ENCODE measurements around the gene GPR108. TPM values are rescaled to one million over a fixed set of nuclear protein-coding genes. Genes with fewer than 3 reads are reported as not detected.

Gene GPR108
- total and polyA plus RNA-seq, 2 of the 13 experiments (the other 11 are each of a cell fraction or from before 2014, with no cell fraction given) = 36.4 to 63.0 TPM

- TF ChIP-seq ZNF800 (CRISPR knock-in tag; IDR thresholded peaks at IDR 0.05) = 0 out of 2 replicates have a peak, but pooled peaks have one; percentile 25
- no peak for TF ChIP-seq ZNF121 (CRISPR knock-in tag; IDR thresholded peaks at IDR 0.05)
- peak; percentile 68 for TF ChIP-seq RBFOX2 (IDR thresholded peaks at IDR 0.05; ENCODE audit: low read depth, low read length)
- TF ChIP-seq ZNF713 (CRISPR knock-in tag; IDR thresholded peaks at IDR 0.05) = no peak
- peak; percentile 59; the same call in 1 of the 2 replicates for TF ChIP-seq ARID2 (CRISPR knock-in tag; IDR thresholded peaks at IDR 0.05; ENCODE audit: borderline replicate concordance)
- TF ChIP-seq EEA1 (CRISPR knock-in tag; IDR thresholded peaks at IDR 0.05; ENCODE audit: borderline replicate concordance) = no peak
- TF ChIP-seq HIC2 (CRISPR knock-in tag; IDR thresholded peaks at IDR 0.05; ENCODE audit: low read depth) = peak; percentile 83
- TF ChIP-seq, protein P1, sequence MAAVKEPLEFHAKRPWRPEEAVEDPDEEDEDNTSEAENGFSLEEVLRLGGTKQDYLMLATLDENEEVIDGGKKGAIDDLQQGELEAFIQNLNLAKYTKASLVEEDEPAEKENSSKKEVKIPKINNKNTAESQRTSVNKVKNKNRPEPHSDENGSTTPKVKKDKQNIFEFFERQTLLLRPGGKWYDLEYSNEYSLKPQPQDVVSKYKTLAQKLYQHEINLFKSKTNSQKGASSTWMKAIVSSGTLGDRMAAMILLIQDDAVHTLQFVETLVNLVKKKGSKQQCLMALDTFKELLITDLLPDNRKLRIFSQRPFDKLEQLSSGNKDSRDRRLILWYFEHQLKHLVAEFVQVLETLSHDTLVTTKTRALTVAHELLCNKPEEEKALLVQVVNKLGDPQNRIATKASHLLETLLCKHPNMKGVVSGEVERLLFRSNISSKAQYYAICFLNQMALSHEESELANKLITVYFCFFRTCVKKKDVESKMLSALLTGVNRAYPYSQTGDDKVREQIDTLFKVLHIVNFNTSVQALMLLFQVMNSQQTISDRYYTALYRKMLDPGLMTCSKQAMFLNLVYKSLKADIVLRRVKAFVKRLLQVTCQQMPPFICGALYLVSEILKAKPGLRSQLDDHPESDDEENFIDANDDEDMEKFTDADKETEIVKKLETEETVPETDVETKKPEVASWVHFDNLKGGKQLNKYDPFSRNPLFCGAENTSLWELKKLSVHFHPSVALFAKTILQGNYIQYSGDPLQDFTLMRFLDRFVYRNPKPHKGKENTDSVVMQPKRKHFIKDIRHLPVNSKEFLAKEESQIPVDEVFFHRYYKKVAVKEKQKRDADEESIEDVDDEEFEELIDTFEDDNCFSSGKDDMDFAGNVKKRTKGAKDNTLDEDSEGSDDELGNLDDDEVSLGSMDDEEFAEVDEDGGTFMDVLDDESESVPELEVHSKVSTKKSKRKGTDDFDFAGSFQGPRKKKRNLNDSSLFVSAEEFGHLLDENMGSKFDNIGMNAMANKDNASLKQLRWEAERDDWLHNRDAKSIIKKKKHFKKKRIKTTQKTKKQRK (IDR thresholded peaks at IDR 0.05; ENCODE audit: low read length) = no peak
- no peak for TF ChIP-seq TCF12 (IDR thresholded peaks at IDR 0.05)
- peak; percentile 82; the same call in 1 of the 2 replicates for TF ChIP-seq TCF12 (CRISPR knock-in tag; IDR thresholded peaks at IDR 0.05)
- TF ChIP-seq ZNF567 (CRISPR knock-in tag; IDR thresholded peaks at IDR 0.05; ENCODE audit: borderline replicate concordance) = no peak
- TF ChIP-seq DBP (CRISPR knock-in tag; IDR thresholded peaks at IDR 0.05; ENCODE audit: not compliant biosample characterization) = peak; percentile 29
- peak; percentile 83 for TF ChIP-seq TEAD3 (CRISPR knock-in tag; optimal IDR thresholded peaks at IDR 0.05; ENCODE audit: borderline replicate concordance)
- TF ChIP-seq ZSCAN30 (CRISPR knock-in tag; IDR thresholded peaks at IDR 0.05) = no peak
- TF ChIP-seq ZNF737 (CRISPR knock-in tag; IDR thresholded peaks at IDR 0.05; ENCODE audit: borderline replicate concordance) = peak; percentile 64; the same call in 1 of the 2 replicates
- TF ChIP-seq RBM39 (IDR thresholded peaks at IDR 0.05; ENCODE audit: low read depth, low read length, poor library complexity, severe bottlenecking) = peak; percentile 93
- peak; percentile 76; the same call in 1 of the 2 replicates for TF ChIP-seq ZNF580 (CRISPR knock-in tag; IDR thresholded peaks at IDR 0.05; ENCODE audit: borderline replicate concordance, low read depth)
- no peak; the same call in 1 of the 2 replicates for TF ChIP-seq SIX1 (CRISPR knock-in tag; IDR thresholded peaks at IDR 0.05; ENCODE audit: borderline replicate concordance)
- TF ChIP-seq SALL2 (CRISPR knock-in tag; IDR thresholded peaks at IDR 0.05) = peak; percentile 84; the same call in 1 of the 2 replicates
- no peak for TF ChIP-seq CHD2 (IDR thresholded peaks at IDR 0.05; ENCODE audit: low read depth, low read length)
- TF ChIP-seq AGO1 (IDR thresholded peaks at IDR 0.05; ENCODE audit: low read depth, low read length, poor library complexity, severe bottlenecking) = no peak
These were observed 16.8 kb downstream of the GPR108 start, which contains the start of gene C3 (continued) for GRCh38 chr19:6720369-6721137.
